ENCODE results near the gene PTPN4.

- TF ChIP-seq CTCF (conservative IDR thresholded peaks at IDR 0.05 in 1 of 2, IDR thresholded peaks at IDR 0.05 in 1 of 2; ENCODE audit: extremely low read depth in 1 of 2, insufficient read depth in 1 of 2, low read depth in 1 of 2, low read length in 2 of 2) (no peak), EZH2 (IDR thresholded peaks at IDR 0.05; ENCODE audit: borderline replicate concordance, low read length) (no peak)
Measured at GRCh38 chr2:119821266-119821665, 61.5 kb downstream of the PTPN4 start.

Data from mammary epithelial cell (primary cell).